GM19395 (cell line): ENCODE measurements around the gene GMCL1.

Experiments
- ATAC-seq: cut with Tn5 transposase; IDR thresholded peaks from one replicate; pipeline ENCODE4 v1.9.1; 2021; ENCODE audit warnings: mild to moderate bottlenecking, moderate library complexity; ENCODE audit not compliant: unreplicated experiment

Gene GMCL1, protein sequence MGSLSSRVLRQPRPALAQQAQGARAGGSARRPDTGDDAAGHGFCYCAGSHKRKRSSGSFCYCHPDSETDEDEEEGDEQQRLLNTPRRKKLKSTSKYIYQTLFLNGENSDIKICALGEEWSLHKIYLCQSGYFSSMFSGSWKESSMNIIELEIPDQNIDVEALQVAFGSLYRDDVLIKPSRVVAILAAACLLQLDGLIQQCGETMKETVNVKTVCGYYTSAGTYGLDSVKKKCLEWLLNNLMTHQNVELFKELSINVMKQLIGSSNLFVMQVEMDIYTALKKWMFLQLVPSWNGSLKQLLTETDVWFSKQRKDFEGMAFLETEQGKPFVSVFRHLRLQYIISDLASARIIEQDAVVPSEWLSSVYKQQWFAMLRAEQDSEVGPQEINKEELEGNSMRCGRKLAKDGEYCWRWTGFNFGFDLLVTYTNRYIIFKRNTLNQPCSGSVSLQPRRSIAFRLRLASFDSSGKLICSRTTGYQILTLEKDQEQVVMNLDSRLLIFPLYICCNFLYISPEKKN

DNA sequence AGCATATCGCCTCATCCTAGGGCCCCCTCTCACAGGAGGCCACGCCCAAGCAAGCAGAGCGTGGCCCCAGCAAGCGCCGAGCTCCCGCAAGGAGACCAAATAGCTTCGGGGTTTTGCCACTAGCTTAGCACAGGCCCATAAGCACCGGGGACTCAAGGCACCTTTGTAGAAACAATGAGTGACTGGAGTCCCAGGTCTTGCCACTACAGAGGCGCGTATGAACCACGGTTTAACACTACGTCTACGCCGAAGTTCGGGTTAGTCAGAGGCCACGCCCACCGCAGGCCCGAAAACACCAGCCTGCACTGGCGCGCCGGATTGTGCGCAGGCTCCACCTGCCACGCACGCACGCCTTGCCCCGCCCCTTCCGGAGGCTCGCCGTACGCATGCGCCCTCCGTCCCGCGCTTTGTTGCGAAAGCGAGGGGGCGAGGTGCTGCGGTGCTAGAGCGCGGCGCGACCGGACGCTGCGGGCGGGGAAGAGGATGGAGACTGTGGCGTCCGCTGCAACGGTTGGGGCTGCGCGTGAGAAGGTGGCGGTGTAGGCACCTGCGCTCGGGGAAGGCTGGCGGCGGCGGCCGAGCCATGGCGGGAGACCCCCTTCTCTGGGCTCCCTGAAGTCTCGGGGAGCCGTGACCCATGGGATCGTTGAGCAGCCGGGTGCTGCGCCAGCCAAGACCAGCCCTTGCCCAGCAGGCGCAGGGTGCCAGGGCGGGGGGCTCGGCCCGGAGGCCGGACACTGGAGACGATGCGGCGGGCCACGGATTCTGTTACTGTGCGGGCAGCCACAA is at the start of gene GMCL1:
Gene GMCL1, plus strand, starts transcription at position 405 of the 789 bp plus-strand sequence. Its CDS starts 233 bp downstream, at position 638.
- ATAC-seq: peak; percentile 90

DNA sequence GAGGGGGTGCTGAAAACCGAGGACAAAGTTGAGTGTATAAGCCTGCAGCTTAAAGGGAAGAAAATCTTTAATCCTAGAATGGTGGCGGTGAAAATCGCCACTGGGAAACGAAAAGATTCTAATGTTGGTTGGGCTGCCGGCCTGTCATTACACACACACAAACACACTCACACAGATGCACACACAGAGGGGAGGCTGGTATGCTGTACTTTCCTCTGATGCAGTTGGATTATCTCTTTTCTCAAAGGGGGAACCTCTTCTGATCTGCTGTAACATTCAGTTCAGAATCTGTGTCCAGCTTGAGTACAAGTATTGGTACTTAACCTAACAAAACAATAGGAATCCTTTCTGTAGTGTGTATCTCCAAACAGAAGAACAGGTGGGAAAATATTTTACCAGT is 48.5 kb upstream of the GMCL1 start:
- no peak for ATAC-seq

DNA sequence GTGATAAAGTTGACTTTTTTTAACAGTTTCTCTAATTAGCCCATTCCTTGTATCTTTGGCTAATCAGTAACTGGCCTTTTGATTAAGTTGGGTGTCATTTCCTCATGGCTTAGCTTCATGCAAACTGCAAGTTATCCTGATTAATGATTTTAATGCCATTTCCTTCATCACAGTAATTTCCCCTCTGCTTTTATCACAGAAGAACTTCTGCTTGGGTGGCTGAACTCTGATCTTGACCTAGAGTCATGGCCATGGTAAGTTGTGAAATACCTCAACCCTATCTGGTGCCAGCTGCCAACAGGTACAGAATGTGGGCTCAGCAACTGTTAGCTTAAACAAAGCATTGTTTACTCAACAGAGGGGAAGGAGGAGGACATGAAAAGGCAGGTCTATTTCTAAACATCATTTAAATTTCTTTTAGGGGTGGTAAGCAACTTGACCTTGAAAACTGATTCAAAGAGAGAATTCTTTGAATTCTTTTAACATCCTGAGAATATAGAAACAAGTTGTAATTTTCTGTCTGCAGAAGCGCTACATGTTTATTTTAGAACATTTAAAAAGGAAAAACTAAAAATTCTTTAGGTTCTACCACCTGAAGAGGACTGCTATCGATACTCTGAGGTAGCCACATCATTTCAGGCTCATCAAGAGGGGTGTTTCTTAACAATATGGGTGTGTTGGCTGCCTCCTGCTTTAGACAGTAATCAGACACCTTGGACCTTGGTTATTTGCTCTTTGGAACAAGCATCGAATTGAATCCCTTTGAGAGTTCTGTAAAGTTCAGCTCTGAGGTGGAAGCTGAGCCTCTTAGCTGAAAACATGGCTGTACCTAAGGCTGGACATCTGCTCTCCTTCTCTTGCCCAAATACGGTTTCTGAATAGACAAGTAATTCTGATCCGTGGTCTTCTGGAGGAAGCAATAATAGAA is 47.9 kb upstream of the GMCL1 start:
- ATAC-seq: peak; percentile 80

DNA sequence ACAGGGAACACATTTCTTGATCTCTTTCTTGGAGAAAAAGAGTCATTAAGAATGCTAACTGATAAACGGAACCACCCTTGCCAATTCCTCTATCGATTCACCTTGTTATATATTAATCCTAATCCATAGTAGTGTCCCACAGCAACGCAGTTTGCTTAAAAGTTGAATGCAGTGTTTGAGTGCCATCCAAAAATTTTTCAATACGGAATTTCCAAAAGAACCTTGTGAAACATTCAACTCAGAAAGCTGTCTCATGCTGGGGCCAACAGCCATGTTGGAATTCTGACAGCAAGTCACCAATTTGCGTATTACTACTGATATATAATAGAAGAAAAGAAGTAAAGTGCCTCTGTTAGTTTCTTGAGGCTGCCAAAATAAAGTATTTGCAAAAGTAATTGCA is 45.2 kb upstream of the GMCL1 start:
- ATAC-seq: no peak

DNA sequence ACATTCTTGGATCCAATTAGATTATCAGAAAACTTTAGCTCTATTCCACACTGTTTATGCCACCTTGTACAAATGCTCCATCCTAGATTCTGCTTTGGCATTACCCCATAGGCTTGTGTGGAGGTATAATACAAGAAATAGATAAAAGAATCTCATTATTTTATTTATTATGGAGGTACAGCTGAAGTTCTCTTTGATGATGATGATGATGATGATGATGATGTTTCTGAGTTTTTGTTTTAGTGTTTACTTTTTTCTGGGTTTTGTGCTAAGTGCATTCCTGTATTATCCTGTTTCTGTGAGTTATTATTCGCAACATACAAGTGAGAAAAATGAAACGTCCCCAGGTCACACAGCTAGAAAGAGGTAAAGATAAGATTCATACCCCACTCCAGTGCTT is 44.1 kb upstream of the GMCL1 start:
- no peak for ATAC-seq

DNA sequence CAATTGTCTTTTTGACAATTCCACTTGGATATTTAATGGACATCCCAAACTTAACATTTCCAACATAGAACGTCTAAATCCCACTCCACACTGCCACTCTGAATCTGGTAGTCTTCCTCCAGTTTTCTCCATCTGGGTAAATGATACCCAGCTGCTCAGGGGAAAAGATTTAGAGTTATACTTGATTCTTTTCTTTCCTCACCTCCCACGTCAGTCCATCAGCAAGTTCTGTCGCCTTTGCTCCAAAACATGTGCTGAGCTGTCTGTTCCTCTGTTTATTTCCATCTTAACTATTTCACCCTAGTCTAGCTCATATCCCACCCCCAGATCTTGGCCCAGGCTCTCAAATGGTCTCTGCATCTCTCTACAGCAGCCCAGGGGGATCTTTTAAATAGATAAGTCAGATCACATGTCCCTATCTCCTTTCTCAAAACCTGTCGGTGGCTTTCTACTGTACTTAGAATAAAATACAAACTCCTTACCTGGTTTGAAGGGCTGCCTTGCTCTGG is 43.4 kb upstream of the GMCL1 start:
- no peak for ATAC-seq

DNA sequence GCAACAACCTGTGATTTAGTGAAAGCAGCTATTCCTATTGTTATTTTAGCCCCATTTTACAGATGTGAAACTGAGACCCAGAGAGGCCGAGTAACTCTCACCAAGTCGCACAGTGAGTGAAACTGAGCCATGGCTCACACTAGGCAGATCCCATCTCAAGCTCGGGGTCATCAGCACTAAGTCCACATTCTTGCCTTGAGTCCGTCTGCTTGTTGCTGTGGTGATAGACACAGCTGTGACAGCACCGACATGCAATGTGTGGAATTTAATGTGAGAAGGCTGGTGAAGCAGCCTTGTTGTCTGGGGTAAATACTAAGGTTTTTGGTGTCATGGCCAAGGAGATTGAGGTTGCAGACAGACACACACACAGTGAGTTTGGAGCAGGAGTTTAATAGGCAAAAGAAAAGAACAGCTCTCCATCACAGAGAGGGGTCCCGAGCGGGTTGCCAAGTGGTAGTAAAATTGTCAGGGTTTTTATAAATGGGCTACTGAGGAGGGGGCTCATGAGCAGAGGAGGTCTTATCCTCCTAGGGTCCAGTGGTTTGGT is 40.2 kb upstream of the GMCL1 start:
- peak; percentile 70 for ATAC-seq

DNA sequence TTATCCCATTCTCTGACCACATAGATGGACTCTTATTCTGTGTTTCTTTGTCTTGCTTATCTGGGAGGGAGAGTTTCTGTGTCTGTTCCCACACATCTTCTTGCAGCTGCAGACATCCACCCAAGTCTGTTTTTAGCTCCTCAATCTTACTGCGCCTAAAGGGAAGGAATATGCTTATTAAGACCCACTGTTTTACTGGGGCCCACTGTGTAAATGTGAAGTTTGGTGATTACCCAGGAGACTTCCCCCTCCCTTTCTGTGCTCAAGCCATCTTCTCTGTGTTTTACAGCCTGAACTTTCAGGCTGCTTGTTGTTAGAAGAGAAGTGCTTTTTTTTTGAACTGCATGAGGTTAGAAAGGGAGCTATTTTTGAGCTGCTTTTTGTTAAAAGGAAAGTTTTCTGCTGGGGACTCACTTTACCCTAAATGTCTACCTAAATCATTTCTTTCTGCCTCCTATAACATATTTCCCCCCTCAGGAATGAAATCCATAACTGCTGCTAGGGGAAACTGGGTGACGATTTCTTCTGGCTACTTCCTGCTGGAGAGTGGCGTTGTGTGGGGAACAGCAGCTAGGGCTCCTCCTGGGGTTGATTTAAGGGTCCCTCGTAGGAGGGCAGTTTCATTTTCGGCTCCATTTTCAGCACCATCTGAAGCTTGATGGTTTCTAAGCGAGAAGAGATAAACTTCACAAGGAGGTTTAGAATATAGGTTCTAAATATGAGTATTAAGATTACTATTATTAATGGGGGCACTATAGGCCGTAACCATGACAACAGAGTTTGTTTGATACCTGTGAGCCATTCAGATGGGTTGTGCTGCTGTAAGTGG is 39.5 kb upstream of the GMCL1 start:
- peak; percentile 63 for ATAC-seq

DNA sequence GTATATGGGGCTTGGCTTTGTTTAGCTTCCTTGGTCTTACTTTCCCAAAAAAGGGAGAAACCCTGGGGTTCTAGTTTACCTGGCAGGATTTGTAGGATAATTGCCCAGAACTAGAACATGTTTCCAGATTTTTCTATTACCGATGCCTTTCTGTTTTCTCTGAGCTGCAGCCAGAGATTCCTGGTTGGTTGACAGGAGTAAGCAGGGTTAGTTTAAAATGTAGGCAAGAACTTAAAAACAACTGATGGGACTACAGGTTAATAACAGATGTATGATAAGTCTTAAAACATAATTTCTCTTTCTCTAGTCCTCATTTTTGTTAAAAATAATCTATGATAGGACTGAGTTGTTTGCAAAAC is 38.9 kb upstream of the GMCL1 start:
- ATAC-seq: no peak

DNA sequence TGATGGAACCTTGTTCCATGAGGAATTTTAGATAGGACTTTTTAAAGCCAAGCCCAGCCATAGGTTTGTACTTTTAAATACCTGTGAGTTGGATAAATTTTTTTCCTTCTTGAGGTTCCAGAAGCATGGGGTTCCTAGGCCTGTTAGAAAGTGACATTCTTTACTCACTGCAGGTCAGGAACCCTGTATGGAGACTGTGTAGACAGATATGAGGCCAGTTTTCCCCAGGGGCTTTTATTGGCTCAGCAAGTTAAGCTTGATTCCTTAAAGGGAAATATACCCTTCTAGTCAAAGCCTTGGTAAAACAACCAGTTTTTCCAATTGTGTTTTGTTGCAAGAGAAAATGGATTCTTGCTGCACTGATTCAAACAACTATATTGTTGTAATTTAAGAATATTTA is 38.4 kb upstream of the GMCL1 start:
- ATAC-seq: no peak

DNA sequence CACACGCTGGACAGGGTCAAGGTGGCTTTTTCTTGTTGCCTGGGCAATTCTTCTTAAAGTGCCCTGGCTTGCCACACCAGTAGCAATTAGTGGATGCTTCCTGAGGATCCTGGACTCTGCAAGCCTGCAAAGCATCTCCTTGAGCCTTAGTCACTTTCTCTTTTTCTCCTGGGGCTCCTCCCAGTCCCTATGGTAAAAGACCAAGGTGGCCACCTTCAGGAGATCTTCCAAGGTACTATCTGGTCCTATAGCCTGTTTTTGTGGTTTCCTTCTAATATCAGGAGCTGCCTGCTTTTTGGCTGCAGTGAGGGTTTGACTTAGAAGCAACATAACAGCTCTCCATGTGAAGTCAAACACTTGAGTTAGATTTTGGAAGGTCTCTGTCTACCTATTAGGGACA is 33.3 kb upstream of the GMCL1 start:
- no peak for ATAC-seq

DNA sequence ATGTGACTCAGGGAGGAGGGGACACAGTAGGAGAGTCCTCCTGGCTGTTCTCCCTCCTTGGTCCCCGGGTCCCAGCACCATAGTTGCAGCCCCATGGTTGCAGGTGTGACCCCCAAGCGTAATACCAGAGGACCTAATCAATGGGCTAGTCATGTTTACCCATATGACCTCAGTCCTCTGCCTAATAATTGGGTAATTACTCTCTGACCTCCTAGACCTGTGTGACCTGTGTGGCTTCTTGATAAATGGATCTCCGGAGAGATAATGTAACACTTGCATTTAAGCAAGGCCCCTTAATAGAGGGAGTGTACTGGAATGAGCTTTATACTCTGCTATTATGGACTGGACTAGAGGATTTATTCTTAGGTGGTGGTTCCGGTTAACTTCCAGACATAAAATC is 32.2 kb upstream of the GMCL1 start:
- ATAC-seq: no peak

DNA sequence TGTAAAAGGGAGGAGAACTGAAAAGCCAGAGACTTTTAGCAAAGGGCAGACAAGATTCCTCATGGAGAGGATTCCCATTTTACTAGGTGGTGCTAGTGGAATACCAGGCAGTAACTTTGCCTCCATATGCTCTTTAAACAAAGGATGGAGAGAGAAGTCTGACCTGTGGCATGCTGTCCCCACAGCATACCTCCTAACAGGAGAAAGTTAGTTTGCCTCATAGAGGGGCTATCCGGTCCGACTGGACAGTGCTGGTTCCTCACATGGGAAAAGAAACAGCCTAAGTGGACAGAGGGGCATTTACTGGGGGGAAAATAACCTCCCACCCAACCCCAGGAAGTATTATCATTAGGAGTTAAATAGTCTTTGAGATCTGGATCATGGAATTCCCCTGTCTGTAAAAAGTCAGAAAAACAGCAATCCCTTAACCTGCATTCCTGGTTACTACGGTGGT is 31.6 kb upstream of the GMCL1 start:
- no peak for ATAC-seq

DNA sequence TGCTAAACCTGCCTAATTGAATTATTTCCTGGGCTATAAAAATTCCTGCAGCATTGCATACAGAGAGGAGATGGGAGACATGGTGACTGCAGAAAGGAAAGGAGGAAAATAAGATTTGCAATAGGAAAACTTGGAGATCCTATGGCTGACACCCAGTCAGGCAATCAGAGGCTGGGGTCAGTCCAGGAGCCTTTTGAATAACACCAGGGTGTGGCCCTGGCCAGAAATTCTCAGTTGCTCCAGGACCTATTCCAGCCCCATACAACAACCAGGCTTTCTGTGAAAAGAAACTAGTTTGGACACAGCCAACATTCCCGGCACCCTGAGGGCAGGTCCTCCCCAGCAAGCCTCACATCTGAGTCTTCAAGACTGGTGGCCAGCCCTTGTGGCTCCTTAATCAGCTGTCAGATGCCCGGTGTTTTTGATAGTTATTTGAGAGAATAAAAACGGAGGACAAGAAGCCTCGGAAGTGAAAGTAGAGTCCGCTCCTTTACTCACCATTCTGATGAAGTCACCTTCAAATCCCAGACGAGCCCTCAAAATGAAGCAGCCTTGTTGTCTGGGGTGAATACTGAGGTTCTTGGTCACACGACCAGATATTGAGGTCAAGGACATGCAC is 31.1 kb upstream of the GMCL1 start:
- ATAC-seq: no peak

DNA sequence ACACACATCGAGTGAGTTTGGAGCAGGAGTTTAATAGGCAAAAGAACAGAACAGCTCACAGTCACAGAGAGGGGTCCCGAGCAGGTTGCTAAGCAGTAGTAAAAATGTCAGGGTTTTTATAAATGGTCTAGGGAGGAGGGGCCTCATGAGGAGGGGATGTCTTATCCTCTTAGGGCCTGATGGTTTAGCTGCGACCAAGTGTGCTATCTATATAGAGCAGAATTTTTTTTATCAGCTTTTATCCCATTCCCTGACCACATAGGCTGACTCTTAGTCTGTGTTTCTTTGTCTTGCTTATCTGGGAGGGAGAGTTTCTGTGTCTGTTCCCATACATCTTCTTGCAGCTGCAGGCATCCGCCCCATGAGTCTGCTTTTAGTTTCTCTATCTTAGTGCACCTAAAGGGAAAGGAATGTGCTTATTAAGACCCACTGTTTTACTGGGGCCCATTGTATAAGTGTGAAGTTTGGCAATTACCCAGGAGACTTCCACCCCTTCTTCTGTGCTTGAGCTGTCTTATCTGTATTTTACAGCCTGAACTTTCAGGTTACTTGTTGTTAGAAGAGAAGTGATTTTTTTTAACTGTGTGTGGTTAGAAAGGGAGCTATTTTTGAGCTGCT is 30.4 kb upstream of the GMCL1 start:
- ATAC-seq: peak; percentile 60

DNA sequence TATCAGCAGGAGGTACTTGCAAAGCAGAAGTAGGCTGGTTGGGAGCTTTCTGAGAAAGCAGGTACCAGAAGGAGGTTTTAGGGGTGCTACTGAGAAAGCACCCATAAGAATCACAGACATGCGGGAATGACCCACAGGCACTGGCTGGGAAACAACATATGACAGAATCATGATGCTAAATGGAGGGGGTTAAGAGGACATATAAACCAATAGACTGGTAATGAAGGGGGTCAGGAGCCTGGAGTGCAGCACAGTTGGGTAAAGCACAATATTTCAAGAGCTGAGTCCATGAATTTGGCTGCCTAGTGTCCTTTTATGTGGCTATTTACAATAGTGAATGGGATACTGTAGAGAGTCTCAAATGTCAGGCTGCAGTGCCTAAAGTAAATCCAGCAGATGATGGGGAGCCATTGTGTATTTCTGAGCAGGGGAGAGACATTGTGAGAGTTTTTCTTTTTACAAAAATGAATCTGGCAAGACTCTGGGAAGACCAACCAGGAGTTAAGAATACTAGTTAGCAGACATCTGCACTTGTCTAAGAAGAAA is 27.6 kb upstream of the GMCL1 start:
- ATAC-seq: no peak

DNA sequence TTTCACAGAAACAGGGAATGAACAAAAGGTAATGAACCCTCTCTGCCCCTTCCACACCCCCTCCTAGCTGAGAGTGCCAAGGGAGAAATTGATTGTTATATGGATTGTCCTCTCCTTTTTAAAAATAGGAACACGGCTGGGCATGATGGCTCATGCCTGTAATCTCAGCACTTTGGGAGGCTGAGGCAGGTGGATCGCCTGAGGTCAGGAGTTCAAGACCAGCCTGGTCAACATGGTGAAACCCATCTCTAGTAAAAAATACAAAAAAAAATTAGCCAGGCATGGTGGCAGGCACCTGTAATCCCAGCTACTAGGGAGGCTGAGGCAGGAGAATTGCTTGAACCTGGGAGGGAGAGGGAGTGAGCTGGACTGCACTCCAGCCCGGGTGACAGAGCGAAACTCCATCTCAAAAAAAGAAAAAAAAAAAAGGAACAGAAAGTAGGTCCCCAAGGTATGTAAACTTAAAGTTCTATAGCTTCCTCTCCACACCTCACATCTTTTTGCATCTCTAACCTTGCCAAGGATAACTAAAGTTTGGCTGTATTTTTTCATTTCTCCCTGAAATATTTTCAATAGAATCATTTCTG is 26.6 kb upstream of the GMCL1 start:
- peak; percentile 79 for ATAC-seq

DNA sequence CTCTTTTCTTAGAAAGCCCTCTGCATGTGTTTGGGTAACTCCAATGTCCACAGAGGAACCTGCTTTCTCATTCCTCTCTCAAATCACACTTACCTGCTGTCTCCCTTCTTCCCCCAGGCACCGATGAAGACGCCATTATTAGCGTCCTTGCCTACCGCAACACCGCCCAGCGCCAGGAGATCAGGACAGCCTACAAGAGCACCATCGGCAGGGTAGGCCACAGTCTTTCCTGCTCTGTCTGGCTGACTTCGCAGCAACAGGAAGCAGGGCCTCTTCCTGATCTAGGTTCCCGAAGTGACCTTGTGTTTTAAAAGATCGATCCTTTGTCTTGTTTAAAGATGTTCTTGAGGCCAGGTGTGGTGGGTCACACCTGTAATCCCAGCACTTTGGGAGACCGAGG is 25.0 kb upstream of the GMCL1 start:
- no peak for ATAC-seq
